Measurements from ENCODE around the gene KRT27. TPM values are rescaled to one million over a fixed set of nuclear protein-coding genes. Genes with fewer than 3 reads are reported as not detected.

Gene KRT27
- total and polyA plus RNA-seq, 10 of the 15 experiments (the other 5 are each of a cell fraction or from before 2014, with no cell fraction given), result not detected

DNA sequence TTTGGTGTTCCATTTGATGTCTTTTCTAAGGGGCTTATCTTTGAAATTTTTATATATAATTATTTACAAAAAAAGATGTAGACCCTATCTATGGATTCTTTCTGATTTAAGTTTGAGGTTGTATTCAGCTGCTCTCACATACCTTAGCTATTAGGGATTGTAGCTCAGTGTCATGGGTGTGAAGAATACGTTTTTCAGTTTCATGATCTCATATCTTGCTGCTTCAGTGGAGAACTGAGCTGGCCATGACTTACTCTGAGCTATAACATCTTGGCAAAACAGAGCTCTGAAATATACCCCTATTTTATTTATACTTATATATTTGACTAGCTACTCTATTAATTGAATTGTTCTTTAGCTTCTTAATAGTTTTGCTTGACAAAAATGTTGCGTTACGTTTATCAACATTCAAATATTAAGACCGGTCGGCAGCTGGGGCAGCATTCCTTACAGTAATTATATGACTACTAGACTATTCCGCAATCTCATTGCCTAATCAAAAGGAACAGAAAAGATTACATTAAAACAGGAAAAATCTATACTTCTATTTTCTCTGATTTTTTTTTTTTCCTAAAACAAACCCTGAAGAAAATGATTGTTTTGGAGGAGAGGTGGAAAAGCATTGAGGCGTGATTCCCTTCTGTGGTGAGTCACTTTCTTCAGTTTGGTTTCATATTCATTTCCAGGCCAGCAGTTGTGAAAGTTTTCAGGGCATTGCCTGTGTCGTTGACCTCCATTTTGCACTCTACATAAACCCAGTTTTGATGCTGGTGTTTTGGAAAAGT, 54.7 kb downstream of the KRT27 start (continued):
- TF ChIP-seq MYB (IDR thresholded peaks at IDR 0.05; ENCODE audit: borderline replicate concordance, low read depth, low read length) (no peak), CBX5 (IDR thresholded peaks at IDR 0.05; ENCODE audit: low read depth) (no peak), CHD1 (IDR thresholded peaks at IDR 0.05; ENCODE audit: low read depth, low read length) (no peak), STAT1 (conservative IDR thresholded peaks at IDR 0.05) (no peak)

DNA sequence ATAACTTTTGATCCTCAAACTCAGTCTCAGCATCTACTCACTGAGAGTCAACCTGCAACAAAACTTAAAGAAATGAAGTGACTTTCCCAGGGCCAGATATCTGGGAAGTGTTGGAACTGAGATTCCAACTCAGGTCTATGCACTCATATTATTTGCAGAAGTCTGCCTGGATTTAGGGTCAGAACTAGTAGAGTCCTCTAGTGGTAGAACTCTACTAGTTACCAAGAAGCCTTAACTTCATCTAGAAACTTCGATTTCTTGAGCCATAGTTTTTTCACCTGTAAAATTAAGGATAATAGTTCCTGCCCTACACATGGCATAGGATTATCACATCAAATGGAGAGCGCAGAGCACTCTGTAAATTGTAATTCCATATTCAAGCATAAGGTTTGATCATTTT, 55.4 kb downstream of the KRT27 start:
- RAD21 ChIA-PET (ENCODE audit: unreplicated experiment), result interaction anchor here (0.9 to 1.4 kb wide), 12 partner anchors 7 to 937 kb away, joined by 3 to 16 read pairs (median 4); partner anchors contain the start of gene SMARCE1
- H4K20me1 ChIP-seq (ENCODE audit: control insufficient read depth, insufficient read depth), result no peaks in the 10 kb centered on the region
- TF ChIP-seq SMAD5 (IDR thresholded peaks at IDR 0.05; ENCODE audit: low read depth) (no peak), ZNF24 (IDR thresholded peaks at IDR 0.05) (no peak), SUPT20H (IDR thresholded peaks at IDR 0.05; ENCODE audit: borderline replicate concordance, control insufficient read depth, low read depth, low read length) (no peak), POLR2AphosphoS5 (IDR thresholded peaks at IDR 0.05; ENCODE audit: low read length) (no peak), CTCF (IDR thresholded peaks at IDR 0.05 in 2 of 3, conservative IDR thresholded peaks at IDR 0.05 in 1 of 3; ENCODE audit: control insufficient read depth in 2 of 3, extremely low read depth in 1 of 3, insufficient read depth in 1 of 3, low read depth in 3 of 3, low read length in 3 of 3) (peak in 1 of 3 experiments; percentile 22; a peak in 2 of 6 replicates)
- H3K27me3 ChIP-seq (replicated peaks in 1 of 2; ENCODE audit: control insufficient read depth in 2 of 2, insufficient read depth in 2 of 2, low read length in 1 of 2), result no peaks in the 10 kb centered on the region; a peak in 1 of 4 replicates
- no peaks in the 10 kb centered on the region for H3K79me2 ChIP-seq (ENCODE audit: control insufficient read depth, insufficient read depth, low read length)
- CTCF ChIA-PET, result interaction anchor here (0.9 to 1.3 kb wide), 9 partner anchors 12 to 111 kb away, joined by 3 to 14 read pairs (median 4); no protein-coding TSS in a partner anchor
- H3K4me2 ChIP-seq (ENCODE audit: control insufficient read depth, insufficient read depth), result no peak overlapping the region
- H3K4me3 ChIP-seq, result no peak overlapping the region
- POLR2A ChIA-PET, result interaction anchor here (0.8 to 1.1 kb wide), 3 partner anchors 11 to 103 kb away, joined by 3 read pairs; no protein-coding TSS in a partner anchor
- in situ Hi-C loops (cut with MboI), result no loop called here
- H3K9ac ChIP-seq (ENCODE audit: control insufficient read depth, insufficient read depth, low read length), result no peak overlapping the region
- no peaks in the 10 kb centered on the region; the same call in 1 of the 3 replicates for H3K9me3 ChIP-seq (replicated peaks; ENCODE audit: control insufficient read depth, insufficient read depth, low read length)
- intact Hi-C loops (cut with micrococcal nuclease; ENCODE audit: unreplicated experiment), result loop anchor here (5.0 to 10.0 kb wide), 3 partner anchors 80 to 162 kb away; partner anchors contain the start of genes CCR7 and SMARCE1
- H2AFZ ChIP-seq (ENCODE audit: control insufficient read depth, low read depth, low read length), result no peak overlapping the region
- SMC1A ChIA-PET (ENCODE audit: uncharacterized antibody, unreplicated experiment), result interaction anchor here (0.6 to 1.6 kb wide), 19 partner anchors 9 to 1263 kb away, joined by 3 to 10 read pairs (median 4); partner anchors contain the start of gene KRT25
- peaks cover 3% of the 10 kb centered on the region; the same call in 1 of the 2 replicates for H3K4me1 ChIP-seq (ENCODE audit: control insufficient read depth, insufficient read depth, low read length)
- DNase-seq (ENCODE audit: low read depth, low spot score) (no peak), FAIRE-seq (no peak), ATAC-seq (peak; percentile 49)
- no peaks in the 10 kb centered on the region for H3K36me3 ChIP-seq (ENCODE audit: control insufficient read depth in 2 of 2, insufficient read depth in 2 of 2, low read length in 1 of 2)
- no peak overlapping the region for H3K27ac ChIP-seq (ENCODE audit: control insufficient read depth, insufficient read depth)
- no TSS peak for BruUV-seq (replicated peaks)
- 67% methylated on average over 2 of the region's 2 CpGs for WGBS (ENCODE audit: insufficient coverage, insufficient replicate concordance, low lambda C conversion rate, missing lambda C conversion rate)

Other genes with a start within 250 kb of the KRT27 start
Only the 7 nearest of the 18 such genes appear.
- gene KRT24, start 78.8 kb downstream of the KRT27 start, total RNA-seq (2014; rRNA removed), result not detected in 2 replicates
- gene KRT24, start 78.8 kb downstream of the KRT27 start, total RNA-seq (2014; rRNA removed; fragmentation: Illumina TruSeq; extraction: Trizol), result not detected in 2 replicates
- gene KRT24, start 78.8 kb downstream of the KRT27 start, total RNA-seq (2021), result not detected in 2 replicates
- gene KRT24, start 78.8 kb downstream of the KRT27 start, polyA plus RNA-seq (2011; rRNA removed), result not detected in 2 replicates
- gene KRT24, start 78.8 kb downstream of the KRT27 start, polyA plus RNA-seq (2014; fragmentation: Illumina TruSeq; extraction: Trizol), result not detected in 2 replicates
- not detected for gene KRT24, start 78.8 kb downstream of the KRT27 start, polyA plus RNA-seq (2014; fragmentation: Nextera tagmentation; extraction: Ambion mirVana)
- gene KRT24, start 78.8 kb downstream of the KRT27 start, polyA plus RNA-seq (2014; rRNA removed), result not detected in 2 replicates
- not detected for gene KRT24, start 78.8 kb downstream of the KRT27 start, polyA plus RNA-seq (2016; fragmentation: Nextera tagmentation; extraction: Ambion mirVana)
- not detected in 2 replicates for gene KRT25, start 27.2 kb downstream of the KRT27 start, total RNA-seq (2014; rRNA removed)
- not detected in 2 replicates for gene KRT25, start 27.2 kb downstream of the KRT27 start, total RNA-seq (2014; rRNA removed; fragmentation: Illumina TruSeq; extraction: Trizol)
- not detected in 2 replicates for gene KRT25, start 27.2 kb downstream of the KRT27 start, total RNA-seq (2021)
- not detected in 2 replicates for gene KRT25, start 27.2 kb downstream of the KRT27 start, polyA plus RNA-seq (2011; rRNA removed)
- gene KRT25, start 27.2 kb downstream of the KRT27 start, polyA plus RNA-seq (2014; fragmentation: Illumina TruSeq; extraction: Trizol), result not detected in 2 replicates
- gene KRT25, start 27.2 kb downstream of the KRT27 start, polyA plus RNA-seq (2014; fragmentation: Nextera tagmentation; extraction: Ambion mirVana), result not detected
- gene KRT25, start 27.2 kb downstream of the KRT27 start, polyA plus RNA-seq (2014; rRNA removed), result not detected in 2 replicates
- not detected for gene KRT25, start 27.2 kb downstream of the KRT27 start, polyA plus RNA-seq (2016; fragmentation: Nextera tagmentation; extraction: Ambion mirVana)
- gene KRT26, start 10.3 kb downstream of the KRT27 start, total RNA-seq (2014; rRNA removed), result not detected in 2 replicates
- gene KRT26, start 10.3 kb downstream of the KRT27 start, total RNA-seq (2014; rRNA removed; fragmentation: Illumina TruSeq; extraction: Trizol), result not detected in 2 replicates
- not detected in 2 replicates for gene KRT26, start 10.3 kb downstream of the KRT27 start, total RNA-seq (2021)
- not detected in 2 replicates for gene KRT26, start 10.3 kb downstream of the KRT27 start, polyA plus RNA-seq (2011; rRNA removed)
- gene KRT26, start 10.3 kb downstream of the KRT27 start, polyA plus RNA-seq (2014; fragmentation: Illumina TruSeq; extraction: Trizol), result not detected in 2 replicates
- not detected for gene KRT26, start 10.3 kb downstream of the KRT27 start, polyA plus RNA-seq (2014; fragmentation: Nextera tagmentation; extraction: Ambion mirVana)
- gene KRT26, start 10.3 kb downstream of the KRT27 start, polyA plus RNA-seq (2014; rRNA removed), result not detected in 2 replicates
- not detected for gene KRT26, start 10.3 kb downstream of the KRT27 start, polyA plus RNA-seq (2016; fragmentation: Nextera tagmentation; extraction: Ambion mirVana)
- not detected in 2 replicates for gene KRT28, start 17.4 kb upstream of the KRT27 start, total RNA-seq (2014; rRNA removed)
- not detected in 2 replicates for gene KRT28, start 17.4 kb upstream of the KRT27 start, total RNA-seq (2014; rRNA removed; fragmentation: Illumina TruSeq; extraction: Trizol)
- not detected in 2 replicates for gene KRT28, start 17.4 kb upstream of the KRT27 start, total RNA-seq (2021)
- not detected in 2 replicates for gene KRT28, start 17.4 kb upstream of the KRT27 start, polyA plus RNA-seq (2011; rRNA removed)
- not detected in 2 replicates for gene KRT28, start 17.4 kb upstream of the KRT27 start, polyA plus RNA-seq (2014; fragmentation: Illumina TruSeq; extraction: Trizol)
- gene KRT28, start 17.4 kb upstream of the KRT27 start, polyA plus RNA-seq (2014; fragmentation: Nextera tagmentation; extraction: Ambion mirVana), result not detected
- not detected in 2 replicates for gene KRT28, start 17.4 kb upstream of the KRT27 start, polyA plus RNA-seq (2014; rRNA removed)
- not detected for gene KRT28, start 17.4 kb upstream of the KRT27 start, polyA plus RNA-seq (2016; fragmentation: Nextera tagmentation; extraction: Ambion mirVana)
- 5.7 and 12.4 TPM in 2 replicates for gene KRT10, start 40.1 kb upstream of the KRT27 start, total RNA-seq (2014; rRNA removed)
- 10.8 and 11.1 TPM in 2 replicates for gene KRT10, start 40.1 kb upstream of the KRT27 start, total RNA-seq (2014; rRNA removed; fragmentation: Illumina TruSeq; extraction: Trizol)
- 34.8 and 36.4 TPM in 2 replicates for gene KRT10, start 40.1 kb upstream of the KRT27 start, total RNA-seq (2021)
- 21.3 and 41.6 TPM in 2 replicates for gene KRT10, start 40.1 kb upstream of the KRT27 start, polyA plus RNA-seq (2011; rRNA removed)
- gene KRT10, start 40.1 kb upstream of the KRT27 start, polyA plus RNA-seq (2014; fragmentation: Illumina TruSeq; extraction: Trizol), result 11.1 and 14.4 TPM in 2 replicates
- gene KRT10, start 40.1 kb upstream of the KRT27 start, polyA plus RNA-seq (2014; fragmentation: Nextera tagmentation; extraction: Ambion mirVana), result 10 to 100 TPM; 16.0 to 37.0 TPM
- 26.6 and 27.1 TPM in 2 replicates for gene KRT10, start 40.1 kb upstream of the KRT27 start, polyA plus RNA-seq (2014; rRNA removed)
- gene KRT10, start 40.1 kb upstream of the KRT27 start, polyA plus RNA-seq (2016; fragmentation: Nextera tagmentation; extraction: Ambion mirVana), result 10 to 100 TPM; 78.7 to 98.5 TPM
- gene KRT12, start 84.7 kb upstream of the KRT27 start, total RNA-seq (2014; rRNA removed), result not detected in 2 replicates
- not detected in 2 replicates for gene KRT12, start 84.7 kb upstream of the KRT27 start, total RNA-seq (2014; rRNA removed; fragmentation: Illumina TruSeq; extraction: Trizol)
- gene KRT12, start 84.7 kb upstream of the KRT27 start, total RNA-seq (2021), result not detected in 2 replicates
- gene KRT12, start 84.7 kb upstream of the KRT27 start, polyA plus RNA-seq (2011; rRNA removed), result not detected in 2 replicates
- gene KRT12, start 84.7 kb upstream of the KRT27 start, polyA plus RNA-seq (2014; fragmentation: Illumina TruSeq; extraction: Trizol), result not detected in 2 replicates
- gene KRT12, start 84.7 kb upstream of the KRT27 start, polyA plus RNA-seq (2014; fragmentation: Nextera tagmentation; extraction: Ambion mirVana), result not detected
- gene KRT12, start 84.7 kb upstream of the KRT27 start, polyA plus RNA-seq (2014; rRNA removed), result not detected in 2 replicates
- gene KRT12, start 84.7 kb upstream of the KRT27 start, polyA plus RNA-seq (2016; fragmentation: Nextera tagmentation; extraction: Ambion mirVana), result not detected
- not detected in 2 replicates for gene KRT20, start 102.7 kb upstream of the KRT27 start, total RNA-seq (2014; rRNA removed)
- gene KRT20, start 102.7 kb upstream of the KRT27 start, total RNA-seq (2014; rRNA removed; fragmentation: Illumina TruSeq; extraction: Trizol), result not detected in 2 replicates
- gene KRT20, start 102.7 kb upstream of the KRT27 start, total RNA-seq (2021), result 0.23 and 0.37 TPM in 2 replicates
- gene KRT20, start 102.7 kb upstream of the KRT27 start, polyA plus RNA-seq (2011; rRNA removed), result not detected in 2 replicates
- gene KRT20, start 102.7 kb upstream of the KRT27 start, polyA plus RNA-seq (2014; fragmentation: Illumina TruSeq; extraction: Trizol), result not detected in 2 replicates
- not detected for gene KRT20, start 102.7 kb upstream of the KRT27 start, polyA plus RNA-seq (2014; fragmentation: Nextera tagmentation; extraction: Ambion mirVana)
- gene KRT20, start 102.7 kb upstream of the KRT27 start, polyA plus RNA-seq (2014; rRNA removed), result not detected in 2 replicates
- gene KRT20, start 102.7 kb upstream of the KRT27 start, polyA plus RNA-seq (2016; fragmentation: Nextera tagmentation; extraction: Ambion mirVana), result not detected

Measured in GM12878 (cell line).